Neural progenitor cell (in vitro differentiated cells): Measurements from ENCODE around the gene DCTN4.
A peak's percentile ranks its signal among the peaks of the same experiment; 100 is the strongest.

Source experiments
- EZH2phosphoT487 ChIP-seq: fragments of 200-600 bp; sonication (generic); IDR thresholded peaks from 2 replicates; pipeline ENCODE4 v1.6.1; 2017; ENCODE audit warnings: antibody characterized with exemption
- TF ChIP-seq, protein P1 (sequence below): fragments of 200-600 bp; sonication (generic); IDR thresholded peaks from 2 replicates; pipeline ENCODE4 v1.5.1; 2017; ENCODE audit warnings: antibody characterized with exemption, mild to moderate bottlenecking

DNA sequence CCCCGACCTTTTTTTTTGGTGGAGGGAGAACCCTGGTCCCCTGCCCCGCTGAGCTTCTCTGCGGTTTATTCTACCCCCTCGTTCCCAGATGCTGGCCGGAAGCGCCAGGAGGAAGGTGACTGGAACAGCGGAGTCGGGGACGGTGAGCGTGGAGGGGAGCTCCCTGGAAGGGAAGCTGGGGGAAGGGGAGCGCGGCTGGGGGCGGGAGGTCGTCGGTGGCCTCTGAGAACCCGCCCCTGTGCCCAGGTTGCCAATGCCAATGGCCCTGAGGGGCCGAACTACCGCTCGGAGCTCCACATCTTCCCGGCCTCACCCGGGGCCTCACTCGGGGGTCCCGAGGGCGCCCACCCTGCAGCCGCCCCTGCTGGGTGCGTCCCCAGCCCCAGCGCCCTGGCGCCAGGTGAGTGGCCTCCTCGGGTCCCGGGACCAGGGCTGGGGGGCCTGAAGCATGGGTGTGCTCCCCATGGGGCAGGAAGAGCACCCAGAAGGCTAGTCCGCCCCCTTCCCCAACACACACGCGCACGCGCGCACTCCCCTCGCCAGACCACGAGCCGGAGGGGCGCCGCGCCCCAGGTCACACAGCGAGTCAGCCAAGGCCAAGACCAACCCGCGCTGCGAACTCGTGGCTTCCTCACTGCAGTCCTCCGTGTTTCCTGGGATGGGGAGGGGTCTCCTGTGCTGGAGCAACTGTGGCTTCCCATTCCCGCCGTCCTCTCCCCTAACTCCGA is 87.1 kb downstream of the DCTN4 start:
- TF ChIP-seq, protein P1, sequence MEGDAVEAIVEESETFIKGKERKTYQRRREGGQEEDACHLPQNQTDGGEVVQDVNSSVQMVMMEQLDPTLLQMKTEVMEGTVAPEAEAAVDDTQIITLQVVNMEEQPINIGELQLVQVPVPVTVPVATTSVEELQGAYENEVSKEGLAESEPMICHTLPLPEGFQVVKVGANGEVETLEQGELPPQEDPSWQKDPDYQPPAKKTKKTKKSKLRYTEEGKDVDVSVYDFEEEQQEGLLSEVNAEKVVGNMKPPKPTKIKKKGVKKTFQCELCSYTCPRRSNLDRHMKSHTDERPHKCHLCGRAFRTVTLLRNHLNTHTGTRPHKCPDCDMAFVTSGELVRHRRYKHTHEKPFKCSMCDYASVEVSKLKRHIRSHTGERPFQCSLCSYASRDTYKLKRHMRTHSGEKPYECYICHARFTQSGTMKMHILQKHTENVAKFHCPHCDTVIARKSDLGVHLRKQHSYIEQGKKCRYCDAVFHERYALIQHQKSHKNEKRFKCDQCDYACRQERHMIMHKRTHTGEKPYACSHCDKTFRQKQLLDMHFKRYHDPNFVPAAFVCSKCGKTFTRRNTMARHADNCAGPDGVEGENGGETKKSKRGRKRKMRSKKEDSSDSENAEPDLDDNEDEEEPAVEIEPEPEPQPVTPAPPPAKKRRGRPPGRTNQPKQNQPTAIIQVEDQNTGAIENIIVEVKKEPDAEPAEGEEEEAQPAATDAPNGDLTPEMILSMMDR: no peak
- TF ChIP-seq EZH2phosphoT487: peak; percentile 55
